ENCODE data around the gene C2orf49. TPM values are rescaled to one million over a fixed set of nuclear protein-coding genes. Genes with fewer than 3 reads are reported as not detected.
A peak's percentile ranks its signal among the peaks of the same experiment; 100 is the strongest.

C2orf49 gene
- polyA plus RNA-seq (ENCODE audit: insufficient read length in 4 of 4): 10 to 100 TPM; 24.5 to 28.4 (median 25.4) TPM

DNA sequence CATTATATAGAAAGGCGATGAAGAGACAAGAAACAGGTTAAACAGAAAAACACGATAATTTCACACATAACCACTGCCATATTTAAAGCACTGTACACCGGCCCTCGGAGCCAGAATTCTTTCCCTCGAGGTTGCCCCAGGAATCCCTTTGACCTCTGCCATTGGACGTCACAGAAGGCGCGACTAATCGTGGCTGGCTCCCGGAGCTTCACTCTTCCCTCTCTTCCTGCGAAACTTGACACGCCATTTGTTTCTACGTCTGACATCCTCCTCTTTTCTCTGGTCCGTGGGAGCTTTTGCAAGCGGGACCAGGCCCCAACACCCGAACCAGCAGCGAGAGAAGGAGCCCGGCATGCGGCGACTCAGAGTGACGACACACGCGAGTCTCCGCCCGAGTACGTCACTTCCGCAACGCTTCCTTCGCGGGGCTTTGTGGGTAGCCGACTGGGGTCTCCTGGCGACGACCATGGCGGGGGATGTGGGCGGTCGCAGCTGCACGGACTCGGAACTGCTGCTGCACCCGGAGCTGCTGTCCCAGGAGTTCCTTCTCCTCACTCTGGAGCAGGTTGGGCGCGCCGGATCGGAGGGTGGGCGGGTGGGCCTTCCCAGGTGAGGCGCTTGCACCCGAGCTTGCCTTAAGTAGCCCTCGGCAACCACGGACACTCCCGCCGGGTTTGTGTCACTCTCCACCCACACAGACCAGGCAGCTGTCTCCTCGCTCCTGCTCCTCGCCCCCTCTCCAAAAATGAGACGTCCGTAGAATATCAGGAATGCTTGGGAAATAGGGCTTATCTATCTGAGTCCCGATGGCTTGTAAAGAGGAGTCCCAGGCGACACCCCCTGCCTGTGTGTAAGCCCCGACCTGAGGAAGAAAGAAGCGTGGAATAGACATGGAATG lies at the start of gene C2orf49:
Gene C2orf49, plus strand, starts transcription at position 419 of the 898 bp plus-strand sequence. Its CDS starts 48 bp downstream, at position 467.
- DNase-seq (ENCODE audit: low read depth in 4 of 4, low spot score in 3 of 4): peak; percentile 88 to 91 (median 89)

DNA sequence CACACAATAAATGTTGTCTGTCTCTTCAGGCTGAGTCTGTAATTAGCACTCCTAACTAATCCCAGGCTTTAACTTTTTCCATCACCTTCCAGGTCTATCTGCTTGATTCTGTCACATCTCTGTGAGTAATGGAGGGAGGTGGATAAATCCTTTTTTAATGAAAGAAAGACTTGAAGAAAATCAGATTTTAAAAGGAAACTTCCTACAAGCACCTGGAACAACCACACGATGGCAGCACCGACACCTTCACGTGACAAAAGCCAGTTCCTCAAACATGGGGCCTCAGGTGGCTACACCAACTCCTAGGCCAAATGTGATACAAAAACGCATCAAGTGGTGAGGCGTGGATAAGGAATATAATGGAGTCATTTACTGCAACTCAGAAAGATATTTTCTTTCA lies 49.6 kb upstream of the C2orf49 start:
- DNase-seq (ENCODE audit: low read depth in 4 of 4, low spot score in 3 of 4): no peak

DNA sequence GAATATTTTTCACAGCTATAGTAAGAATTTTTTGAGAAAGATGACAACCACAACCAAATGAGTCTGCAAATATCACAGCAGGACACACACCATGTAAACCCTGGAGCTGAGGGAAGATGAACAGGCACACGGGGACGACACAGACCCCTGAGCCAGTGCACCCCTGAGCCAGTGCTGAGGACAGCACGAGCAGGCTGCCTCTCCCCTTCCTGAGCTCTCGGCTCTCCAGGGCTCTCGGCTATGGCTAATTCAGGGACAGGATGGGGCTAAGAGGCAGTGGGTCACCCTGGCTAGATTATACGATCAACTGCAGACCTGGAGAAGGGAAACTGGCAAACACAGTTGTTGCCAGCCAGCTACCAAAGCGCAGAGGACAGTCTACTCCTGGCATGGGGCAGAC lies 49.2 kb upstream of the C2orf49 start:
- DNase-seq (ENCODE audit: low read depth in 4 of 4, low spot score in 3 of 4): no peak

DNA sequence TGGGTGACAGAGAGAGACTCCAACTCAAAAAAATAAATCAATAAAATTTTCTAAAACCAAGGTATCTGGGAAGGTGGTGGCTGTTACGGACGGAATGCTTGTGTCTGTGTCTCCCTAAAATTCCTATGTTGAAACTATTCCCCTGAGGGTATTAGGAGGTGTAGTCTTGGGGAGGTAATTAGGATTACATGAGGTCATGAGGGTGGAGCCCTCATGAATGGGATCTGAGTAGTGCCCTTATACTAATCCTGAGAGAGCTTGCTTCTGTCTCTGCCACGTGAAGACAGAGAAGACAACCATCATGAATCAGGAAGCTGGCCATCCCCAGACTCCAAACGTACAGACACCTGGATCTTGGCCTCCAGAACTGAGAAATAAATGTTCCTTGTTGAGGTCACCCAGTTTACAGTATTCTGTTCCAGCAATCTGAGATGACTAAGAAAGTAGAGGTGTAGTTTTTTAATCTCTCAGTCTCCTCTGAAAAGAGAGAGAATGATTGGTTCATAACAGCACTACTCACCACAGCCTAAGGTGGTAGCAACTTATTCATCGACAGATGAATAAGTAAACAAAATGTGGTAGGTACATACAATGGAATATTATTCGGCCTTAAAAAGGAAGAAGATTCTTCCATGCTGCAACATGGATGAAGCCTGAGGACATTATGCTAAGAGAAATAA lies 46.2 kb upstream of the C2orf49 start:
- DNase-seq (ENCODE audit: low read depth in 4 of 4, low spot score in 3 of 4): no peak

DNA sequence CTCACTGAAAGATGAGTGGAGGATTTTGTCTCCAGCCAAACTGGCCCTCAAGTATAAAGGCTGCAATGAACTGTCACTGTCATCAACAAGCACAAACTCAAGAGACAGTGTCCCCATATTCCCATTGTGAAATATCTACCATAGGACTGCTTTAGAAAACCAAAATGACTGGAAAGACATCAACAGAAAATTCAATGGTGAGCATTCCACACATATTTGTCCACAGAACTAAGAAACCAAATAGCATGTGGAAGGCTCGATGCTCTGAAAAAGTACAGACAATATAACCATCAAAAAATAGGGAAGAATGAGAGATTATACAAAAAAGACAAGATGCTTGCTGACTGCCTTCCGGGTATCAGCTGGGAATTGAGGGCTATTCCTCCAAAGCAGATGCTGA lies 45.4 kb upstream of the C2orf49 start:
- no peak for DNase-seq (ENCODE audit: low read depth in 4 of 4, low spot score in 3 of 4)

DNA sequence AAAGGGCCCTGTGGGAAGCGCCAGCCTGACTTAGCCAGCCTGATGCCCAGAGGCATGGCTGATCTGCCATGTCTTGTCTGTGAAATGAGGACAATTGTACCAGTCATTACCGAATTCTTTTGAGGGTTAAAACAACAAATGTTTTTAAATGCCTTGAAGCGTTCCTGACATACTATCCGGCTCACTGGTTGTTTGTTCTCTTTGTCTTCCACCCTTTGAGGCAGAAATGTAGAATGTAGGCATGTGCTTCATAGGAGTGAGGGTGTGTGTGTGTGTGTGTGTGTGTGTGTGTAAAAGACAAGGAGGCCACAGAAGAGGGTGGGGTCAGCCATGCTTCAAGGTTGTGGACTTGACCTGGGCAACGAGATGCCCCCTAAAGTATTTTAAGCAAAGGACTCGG lies 43.3 kb upstream of the C2orf49 start:
- no peak for DNase-seq (ENCODE audit: low read depth in 4 of 4, low spot score in 3 of 4)

DNA sequence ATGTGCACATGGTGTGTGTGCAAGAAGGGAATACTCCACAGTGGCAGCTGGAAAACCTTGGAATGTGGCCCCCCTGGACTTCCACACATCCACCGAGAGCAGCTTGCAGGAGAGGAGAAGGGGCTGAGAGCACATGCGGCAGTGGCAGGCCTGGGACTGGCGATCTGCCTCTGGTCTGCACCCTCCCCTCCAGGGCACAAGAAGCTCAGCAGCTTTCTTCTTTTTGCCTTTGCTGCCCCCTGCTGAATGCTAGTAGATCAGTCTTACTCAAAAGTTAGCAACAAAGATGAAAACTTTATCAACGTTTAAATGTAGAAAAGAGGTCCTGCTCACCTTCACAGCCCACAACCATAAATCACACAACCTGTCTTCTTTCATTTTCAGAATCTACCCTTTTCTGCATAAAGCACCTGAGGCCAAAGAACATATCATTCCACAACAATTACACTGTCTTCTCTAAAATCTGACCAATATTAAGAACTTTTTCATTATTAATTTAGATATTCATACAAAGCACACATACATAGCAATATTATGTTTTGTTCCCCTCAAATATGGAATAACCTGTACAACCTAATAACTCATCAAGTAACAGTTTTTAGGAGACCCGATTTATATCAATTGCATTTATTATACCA lies 42.4 kb upstream of the C2orf49 start:
- DNase-seq (ENCODE audit: low read depth in 4 of 4, low spot score in 3 of 4): peak in 2 of 4 donors; percentile 22 to 59

DNA sequence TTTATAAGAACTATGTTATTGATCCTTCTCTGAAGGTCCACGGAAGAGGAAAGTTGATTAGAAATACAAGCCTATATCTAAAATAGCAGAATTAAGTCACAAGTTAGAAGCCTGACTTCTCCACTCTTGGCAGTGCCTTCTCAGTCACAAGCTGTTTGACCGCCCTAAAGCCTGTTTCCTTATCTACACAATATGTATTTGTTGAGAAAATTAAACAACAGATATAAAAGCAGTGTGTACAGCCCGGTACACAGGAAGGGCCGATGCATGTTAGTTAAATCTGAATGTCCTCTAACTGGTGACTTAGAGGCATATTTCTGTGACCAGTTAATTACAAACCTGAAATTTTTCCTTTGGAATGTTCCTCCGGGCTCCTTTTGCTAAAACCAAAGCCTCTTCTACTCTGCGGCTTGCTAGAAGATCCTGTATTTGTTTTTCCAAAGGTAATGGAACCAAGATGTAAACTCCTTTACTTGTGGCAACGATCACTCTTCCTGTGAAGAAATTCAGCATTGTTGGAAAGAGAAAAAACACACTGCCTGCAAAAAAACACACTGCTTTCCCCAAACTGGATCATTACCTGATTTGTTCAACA lies 41.2 kb upstream of the C2orf49 start:
- DNase-seq (ENCODE audit: low read depth in 4 of 4, low spot score in 3 of 4): no peak

DNA sequence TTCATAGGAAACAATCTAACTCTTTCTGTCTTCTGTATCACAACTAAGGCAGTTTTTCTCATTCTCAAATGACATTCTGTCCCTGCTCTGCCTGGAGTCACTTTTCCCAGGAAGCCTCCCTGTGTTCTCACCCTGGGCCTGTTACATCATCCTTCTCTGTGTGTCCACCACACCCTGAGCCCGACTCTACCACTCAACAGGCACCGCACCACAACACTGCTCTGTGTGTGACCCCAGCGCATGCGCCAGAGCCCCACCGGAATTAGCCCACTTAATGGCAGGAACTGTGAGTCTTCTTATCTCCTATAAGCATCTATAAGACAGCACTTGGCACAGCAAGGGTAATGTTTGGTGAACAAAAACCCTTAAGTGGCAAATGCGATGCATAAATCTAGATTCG lies 40.1 kb upstream of the C2orf49 start:
- no peak for DNase-seq (ENCODE audit: low read depth in 4 of 4, low spot score in 3 of 4)

DNA sequence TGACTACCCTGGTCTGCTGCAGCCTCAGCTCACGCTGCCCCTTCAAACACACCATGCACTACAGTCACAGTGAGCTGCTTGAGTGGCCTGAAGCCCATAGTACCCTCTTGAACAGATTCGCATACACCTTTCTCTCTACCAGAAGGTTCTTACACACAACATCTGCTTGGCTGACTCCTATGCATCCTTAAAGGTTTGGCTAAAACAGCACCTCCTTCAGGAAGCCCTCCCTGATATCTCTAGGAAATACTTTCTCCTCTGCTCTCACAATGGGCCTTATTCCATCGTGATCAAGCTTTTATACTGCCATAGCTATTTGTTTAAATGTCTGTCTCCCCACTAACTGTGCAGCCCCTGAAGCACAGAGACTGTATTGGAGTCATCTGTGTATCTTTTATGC lies 39.3 kb upstream of the C2orf49 start:
- DNase-seq (ENCODE audit: low read depth in 4 of 4, low spot score in 3 of 4): no peak

DNA sequence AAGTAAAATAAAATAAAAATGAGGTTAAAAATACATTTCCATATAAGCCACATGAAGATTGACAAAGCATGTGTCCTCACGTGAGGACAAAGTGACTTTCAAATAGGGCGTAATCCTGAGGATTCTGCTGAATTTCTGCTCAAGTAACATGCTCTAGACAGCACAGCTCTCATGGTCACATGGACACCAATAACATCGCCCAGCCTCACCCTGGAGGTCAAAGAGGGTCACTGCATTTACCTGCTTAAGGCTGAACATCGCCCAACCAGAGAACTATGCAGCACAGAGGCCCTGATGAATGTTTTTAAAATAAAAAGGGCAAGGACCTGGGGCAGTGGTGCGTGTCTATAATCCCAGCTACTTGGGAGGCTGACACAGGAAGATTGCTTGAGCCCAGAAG lies 38.0 kb upstream of the C2orf49 start:
- DNase-seq (ENCODE audit: low read depth in 4 of 4, low spot score in 3 of 4): no peak

DNA sequence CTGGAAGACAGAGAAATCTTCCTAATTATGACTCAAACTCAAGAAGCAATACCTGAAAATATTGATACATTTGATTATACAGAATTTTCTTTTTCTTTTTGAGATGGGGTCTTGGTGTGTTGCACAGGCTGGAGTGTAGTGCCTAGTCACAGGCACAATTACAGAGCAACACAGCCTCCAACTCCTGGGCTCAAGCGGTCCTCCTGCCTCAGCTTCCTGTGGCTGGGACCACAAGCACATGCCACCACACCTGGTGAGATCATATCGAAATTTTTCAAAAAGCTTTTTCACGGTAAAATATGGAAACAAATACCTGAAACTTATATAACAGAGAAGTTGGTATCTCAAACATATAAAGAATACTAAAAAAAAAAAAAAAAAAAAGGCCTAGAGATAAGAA lies 35.7 kb upstream of the C2orf49 start:
- no peak for DNase-seq (ENCODE audit: low read depth in 4 of 4, low spot score in 3 of 4)

DNA sequence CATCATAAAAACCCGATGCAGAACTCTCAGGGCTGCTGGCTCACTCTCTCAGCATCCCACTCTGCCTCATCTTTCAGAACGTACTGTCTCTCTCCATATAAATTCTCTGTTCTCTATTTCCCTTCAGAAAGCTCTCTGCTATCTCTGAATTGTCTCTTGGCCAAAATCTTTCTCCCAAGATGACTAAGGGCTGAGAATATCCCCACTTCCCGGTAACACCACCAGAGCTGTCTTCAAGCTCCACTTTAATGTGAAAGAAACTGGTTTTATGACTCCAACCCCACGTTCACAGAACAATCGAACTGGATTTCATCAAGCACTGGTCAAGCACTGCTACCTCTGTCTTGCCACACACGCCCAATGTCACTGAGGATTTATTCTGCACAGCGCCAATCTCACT lies 30.2 kb upstream of the C2orf49 start:
- DNase-seq (ENCODE audit: low read depth in 4 of 4, low spot score in 3 of 4): no peak

DNA sequence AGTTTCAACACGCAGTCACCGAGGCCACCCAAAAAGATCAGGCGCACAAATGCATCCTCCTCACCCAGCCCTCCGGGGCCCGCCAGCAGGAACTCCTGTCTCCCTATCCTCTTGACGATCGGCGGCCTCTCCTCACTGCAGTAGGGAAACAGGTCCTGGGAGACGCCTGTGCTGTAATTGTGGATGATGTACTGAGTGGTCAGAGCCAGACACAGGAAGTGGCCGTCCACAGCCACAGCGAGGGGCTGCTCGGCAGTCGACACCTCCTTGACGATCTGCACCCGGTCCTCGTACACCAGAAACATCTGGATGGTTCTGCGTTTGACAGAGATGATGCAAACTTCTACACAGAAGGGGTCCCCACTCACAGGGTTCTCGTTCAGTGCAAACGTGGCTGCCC lies 29.8 kb upstream of the C2orf49 start:
- no peak for DNase-seq (ENCODE audit: low read depth in 4 of 4, low spot score in 3 of 4)

DNA sequence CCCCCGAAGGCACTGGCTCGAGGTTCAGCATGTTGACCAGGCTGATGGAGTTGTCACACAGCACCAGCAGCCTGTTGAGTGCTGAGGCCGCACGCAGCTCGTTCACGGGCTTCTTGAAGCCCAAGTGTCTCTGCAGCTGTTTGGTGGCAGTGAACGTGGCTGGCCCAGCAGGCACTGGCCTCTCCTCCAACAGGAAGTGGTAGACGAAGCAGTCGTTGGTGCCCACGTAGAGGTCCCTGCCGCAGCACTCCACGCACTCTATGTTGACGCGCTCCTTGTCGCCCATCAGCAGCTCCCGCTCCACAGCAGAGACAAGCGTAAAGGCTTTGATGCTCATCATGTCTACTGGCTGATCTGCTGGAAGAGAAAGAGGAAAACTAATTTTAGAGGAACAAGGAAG lies 29.4 kb upstream of the C2orf49 start:
- DNase-seq (ENCODE audit: low read depth in 4 of 4, low spot score in 3 of 4): no peak

DNA sequence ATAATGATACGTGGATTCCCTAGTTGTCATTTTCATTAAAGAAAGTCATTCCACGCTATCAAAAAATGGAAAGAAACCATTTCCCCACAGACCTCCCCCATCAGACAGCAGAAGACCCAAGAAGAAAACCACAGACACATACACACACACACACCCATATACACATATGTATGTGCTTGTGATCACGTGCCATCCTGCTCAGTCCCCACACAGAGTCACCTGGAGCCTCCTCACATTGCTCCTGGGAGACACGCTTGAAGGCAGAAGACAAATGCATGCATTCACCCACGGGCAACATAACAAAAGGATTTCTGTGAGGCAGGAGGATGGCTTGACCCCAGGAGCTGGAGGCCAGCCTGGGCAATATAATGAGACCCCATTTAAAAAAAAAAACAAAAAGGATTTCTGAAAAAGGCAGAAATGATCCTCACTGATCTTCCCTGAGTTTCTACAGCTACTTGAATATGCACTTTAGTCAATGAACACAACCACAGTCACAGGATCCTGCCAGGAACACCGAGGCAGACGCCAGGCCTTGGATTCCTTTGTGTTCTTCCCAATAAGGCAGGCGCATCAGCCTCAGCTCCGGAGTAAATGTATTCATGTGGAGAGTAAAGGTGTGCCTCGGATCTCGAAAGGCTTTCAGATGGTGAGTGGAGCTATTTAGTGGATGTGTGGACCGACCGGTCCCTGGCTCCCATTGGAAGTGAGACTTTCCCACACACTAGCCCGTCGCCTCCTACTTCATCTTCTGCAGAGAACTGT lies 28.8 kb upstream of the C2orf49 start:
- no peak for DNase-seq (ENCODE audit: low read depth in 4 of 4, low spot score in 3 of 4)

DNA sequence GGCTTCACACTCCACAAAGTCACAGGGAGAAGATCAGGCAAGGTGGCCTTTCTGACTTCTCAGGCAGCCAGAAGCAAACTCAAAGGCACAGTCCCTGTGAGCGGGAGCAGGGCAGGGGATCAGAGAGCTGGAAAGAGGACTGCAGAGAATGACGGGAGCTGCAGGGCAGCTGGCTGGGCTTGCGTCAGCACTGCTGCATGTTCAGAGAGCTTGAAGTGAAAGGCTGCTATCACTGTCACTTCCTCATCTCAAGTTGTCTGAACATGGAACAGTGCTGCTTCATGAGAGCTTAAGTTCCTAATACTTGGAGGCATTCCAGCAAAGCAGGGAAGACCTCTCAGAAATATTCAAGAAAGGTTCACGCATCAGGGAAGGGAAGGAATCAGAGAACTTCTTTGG lies 28.2 kb upstream of the C2orf49 start:
- DNase-seq (ENCODE audit: low read depth in 4 of 4, low spot score in 3 of 4): no peak

DNA sequence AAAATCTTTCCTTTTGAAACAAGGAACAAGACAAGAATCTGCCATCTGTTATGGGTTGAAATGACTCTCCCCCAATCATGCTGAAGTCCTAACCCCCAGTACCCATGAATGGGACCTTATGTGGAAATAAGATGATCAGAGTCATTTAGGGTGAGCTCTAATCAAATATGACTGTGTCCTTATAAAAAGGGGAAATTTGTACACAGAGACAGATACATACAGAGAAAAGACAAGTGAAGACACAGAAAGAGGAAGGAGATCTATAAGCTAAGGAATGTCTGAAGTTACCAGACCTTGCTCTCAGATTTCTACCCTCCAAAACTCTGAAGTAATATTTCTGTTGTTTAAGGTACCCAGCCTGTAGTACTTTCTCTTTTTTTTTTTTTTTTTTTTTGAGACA lies 23.5 kb upstream of the C2orf49 start:
- DNase-seq (ENCODE audit: low read depth in 4 of 4, low spot score in 3 of 4): no peak

DNA sequence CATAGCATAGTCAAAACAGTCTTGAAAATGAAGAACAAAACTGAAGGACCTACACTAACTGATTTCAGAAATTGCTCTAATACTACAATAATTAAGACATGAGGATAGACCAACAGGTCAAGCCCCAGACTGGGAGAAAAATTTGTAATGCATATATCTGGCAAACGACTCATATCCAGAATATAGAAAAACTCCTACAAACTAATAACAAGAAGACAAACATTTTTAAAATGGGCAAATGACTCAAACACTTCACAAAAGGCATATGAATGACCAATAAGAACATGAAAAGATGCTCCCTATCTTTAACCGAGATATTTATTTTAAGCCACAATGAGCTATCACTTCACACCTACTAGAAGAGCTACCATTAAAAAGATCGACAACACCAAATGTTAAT lies 22.0 kb upstream of the C2orf49 start:
- no peak for DNase-seq (ENCODE audit: low read depth in 4 of 4, low spot score in 3 of 4)

DNA sequence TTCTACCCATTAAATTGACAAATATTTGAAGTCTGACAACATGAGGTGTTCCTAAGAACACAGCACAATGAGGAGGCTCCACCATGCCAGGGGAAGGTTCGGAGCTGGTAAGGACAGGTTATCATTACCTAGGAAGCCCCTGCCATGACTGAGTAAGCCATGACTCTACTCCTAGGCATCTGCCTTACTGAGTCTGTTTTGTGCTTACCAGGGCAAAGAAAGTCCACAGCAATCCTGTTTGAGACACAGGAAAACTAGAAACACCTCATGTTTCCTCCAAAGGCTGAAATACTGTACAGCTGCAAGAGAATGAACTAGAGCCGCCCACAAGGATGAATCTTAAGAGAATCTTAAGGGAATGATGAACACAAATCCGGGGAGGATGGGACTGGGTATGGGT lies 19.4 kb upstream of the C2orf49 start:
- no peak for DNase-seq (ENCODE audit: low read depth in 4 of 4, low spot score in 3 of 4)
